GM12891 (cell line): ENCODE results near the gene IL1RAP.

Experiments used
- PAX5 ChIP-seq: IDR thresholded peaks from 2 replicates; pipeline ENCODE4 v1.6.1; 2011; ENCODE audit warnings: low read length, moderate library complexity, mild to moderate bottlenecking; ENCODE audit not compliant: insufficient read depth, severe bottlenecking
- POLR2A ChIP-seq: IDR thresholded peaks from 2 replicates; pipeline ENCODE4 v1.6.1; 2011; ENCODE audit warnings: low read depth, low read length, control low read depth
- POLR2AphosphoS5 ChIP-seq: IDR thresholded peaks from 2 replicates; pipeline ENCODE4 v1.6.1; 2011; ENCODE audit warnings: low read depth, low read length, control low read depth

DNA sequence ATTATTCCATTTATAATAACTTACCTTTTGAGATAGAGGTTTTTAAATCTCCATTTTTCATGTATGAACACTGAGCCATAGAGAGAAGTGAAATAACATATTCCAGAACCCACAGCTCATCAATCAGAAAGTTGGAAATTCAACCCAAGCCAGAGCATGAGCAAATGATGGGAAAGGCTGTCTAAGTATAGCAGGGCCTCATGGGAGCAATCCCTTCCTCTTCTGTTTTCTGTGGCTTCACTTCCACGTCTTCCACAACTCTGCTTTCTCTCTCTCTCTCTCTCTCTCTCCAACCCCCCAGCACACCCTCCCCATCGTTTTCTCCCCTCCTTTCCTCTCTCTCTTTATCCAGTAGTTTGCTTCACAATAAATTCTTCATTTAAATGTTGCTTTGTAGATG lies 14.8 kb upstream of the IL1RAP start:
- TF ChIP-seq POLR2A (no peak), PAX5 (no peak), POLR2AphosphoS5 (no peak)
